ENCODE measurements around the gene IRF7.
A peak's percentile ranks its signal among the peaks of the same experiment; 100 is the strongest.

The IRF7 gene

DNA sequence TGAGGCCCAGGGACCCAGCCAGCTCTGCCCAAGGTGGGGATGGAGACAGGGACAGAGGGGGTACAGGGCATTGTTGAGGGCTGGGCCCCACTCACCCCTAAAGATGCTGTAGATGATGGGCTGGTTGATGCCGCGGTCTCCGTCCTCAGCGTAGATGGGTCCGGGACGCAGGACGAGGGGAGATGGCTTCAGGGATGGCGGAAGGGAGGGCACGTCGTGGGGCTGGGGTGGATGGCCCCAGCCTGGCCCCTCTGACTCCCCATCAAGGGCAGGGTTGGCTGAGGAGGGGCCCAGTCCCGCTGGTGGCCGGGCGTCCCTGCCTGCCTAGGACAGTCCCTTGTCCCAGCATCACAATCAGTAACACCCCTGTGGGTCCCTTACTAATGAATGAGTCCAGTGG is 4.5 kb upstream of the IRF7 start:
- no peak for DNase-seq

- DNase-seq = no peak
These were observed 3.9 kb upstream of the IRF7 start for GRCh38 chr11:619628-620050.

DNA sequence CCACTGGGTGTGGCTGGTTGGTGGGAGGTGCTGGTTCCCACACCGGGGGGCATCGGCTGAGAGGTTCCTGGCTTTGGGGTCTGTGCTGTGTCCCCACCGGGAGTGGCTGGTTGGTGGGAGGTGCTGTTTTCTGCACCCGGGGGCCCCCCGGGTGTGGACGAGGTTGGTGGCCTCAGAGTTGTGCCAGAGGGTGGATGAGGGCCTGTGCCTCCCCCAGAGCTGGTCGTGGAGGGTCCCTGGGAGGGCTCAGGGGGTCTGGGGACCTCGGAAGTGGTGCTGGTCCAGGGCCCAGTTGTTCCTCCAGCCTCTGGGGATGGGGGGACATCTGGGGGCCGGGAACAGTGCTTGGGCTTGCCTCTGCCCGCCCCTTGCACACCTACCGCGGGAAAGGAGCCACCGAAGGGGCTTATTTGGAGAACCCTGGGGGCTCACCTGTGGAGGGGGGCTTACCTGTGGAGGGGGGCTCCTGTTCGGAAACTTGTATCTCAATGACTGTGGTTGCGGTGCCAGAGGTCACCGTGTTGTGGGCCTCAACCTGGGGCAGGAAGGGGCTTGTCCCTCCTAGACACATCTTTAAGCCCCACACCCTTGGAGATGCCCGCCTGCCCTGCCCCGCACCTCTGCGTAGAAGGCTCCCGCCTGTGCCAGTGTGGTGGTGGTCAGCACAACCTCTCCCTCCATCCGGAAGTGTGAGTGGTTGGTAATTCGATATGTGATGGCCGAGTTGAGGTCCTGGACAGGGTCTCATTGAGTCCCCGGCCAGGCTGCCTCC is 3.3 kb upstream of the IRF7 start:
- DNase-seq = no peak

DNA sequence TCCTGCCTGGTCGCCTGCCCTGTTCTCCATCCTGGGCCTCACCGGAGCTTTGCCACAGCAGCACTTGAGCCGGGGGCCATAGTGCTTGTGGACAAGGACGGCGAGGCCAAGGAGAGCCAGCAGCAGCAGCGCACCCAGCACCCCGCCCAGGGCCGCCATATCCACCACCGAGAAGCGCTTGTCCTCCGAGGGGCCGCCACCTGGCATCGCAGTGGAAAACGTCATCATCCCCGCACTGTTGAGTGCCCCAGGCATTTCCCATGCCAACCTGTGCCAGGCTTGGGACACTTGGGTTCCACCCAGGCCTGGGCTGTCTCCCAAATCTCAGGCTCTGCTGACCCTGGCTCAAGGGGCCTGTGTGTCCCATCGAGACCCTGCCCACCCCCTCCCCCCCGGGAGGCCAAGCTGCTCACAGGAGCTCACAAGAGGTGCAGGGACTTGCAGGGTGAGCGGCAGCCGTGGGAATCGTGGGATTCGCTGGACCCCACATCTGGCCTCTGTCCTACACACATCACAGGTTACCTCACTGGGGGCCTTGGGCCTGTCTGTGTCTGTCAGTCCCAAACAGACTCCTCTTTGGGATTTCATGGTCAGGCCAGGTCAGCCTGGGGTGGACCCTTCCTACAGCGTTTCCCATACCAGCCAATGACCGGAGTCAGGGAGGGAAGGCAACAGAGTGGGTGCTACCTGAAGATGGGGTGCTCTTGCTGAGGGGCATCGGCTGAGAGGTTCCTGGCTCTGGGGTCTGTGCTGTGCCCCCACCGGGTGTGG is 2.3 kb upstream of the IRF7 start:
- no peak for DNase-seq

GRCh38 chr11:617199-617911 is 1.6 kb upstream of the IRF7 start:
- no peak for DNase-seq

- no peak for DNase-seq
These were observed 809 bp upstream of the IRF7 start for GRCh38 chr11:616320-617198.

DNA sequence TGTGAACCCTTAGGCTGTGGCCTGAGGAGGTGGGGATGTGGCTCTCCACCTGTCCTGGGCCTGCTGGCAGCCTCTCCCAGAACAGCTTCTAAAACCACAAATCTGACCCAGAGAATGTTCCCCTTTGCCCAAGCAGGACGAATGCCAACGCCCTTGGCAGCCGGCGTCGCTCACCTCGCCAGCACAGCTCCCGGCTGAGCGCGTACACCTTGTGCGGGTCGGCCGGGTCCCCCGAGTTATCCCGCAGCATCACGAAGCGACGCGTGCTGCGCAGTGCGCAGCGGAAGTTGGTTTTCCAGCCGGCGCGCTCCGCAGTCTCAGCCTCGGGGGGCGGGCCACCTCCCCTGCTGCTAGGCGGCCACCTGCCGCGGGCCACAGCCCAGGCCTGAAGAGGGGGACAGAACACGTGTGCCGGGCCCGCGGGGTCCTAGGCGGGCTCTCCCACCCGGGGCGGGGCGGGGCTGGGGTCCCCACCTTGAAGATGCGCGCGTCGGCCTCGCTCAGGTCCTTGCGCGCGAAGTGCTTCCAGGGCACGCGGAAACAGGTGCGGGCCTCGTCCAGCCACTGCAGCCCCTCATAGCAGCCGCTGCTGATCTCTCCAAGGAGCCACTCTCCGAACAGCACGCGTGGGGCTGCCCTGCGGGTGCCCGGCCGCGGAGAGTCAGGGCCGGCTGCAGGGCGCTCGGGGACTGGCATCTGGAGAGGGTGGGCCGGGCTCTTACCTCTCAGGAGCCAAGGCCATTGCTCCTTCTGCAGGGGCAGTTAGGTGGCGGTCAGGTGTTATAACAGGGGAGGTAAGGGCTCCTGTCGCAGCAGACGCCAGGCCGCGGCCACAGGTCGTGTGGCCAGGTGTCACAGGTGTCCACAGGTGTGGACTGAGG is 887 bp downstream of the IRF7 start:
- no peak for DNase-seq

- DNase-seq = no peak
These were observed 1.6 kb downstream of the IRF7 start for GRCh38 chr11:614021-614622.

DNA sequence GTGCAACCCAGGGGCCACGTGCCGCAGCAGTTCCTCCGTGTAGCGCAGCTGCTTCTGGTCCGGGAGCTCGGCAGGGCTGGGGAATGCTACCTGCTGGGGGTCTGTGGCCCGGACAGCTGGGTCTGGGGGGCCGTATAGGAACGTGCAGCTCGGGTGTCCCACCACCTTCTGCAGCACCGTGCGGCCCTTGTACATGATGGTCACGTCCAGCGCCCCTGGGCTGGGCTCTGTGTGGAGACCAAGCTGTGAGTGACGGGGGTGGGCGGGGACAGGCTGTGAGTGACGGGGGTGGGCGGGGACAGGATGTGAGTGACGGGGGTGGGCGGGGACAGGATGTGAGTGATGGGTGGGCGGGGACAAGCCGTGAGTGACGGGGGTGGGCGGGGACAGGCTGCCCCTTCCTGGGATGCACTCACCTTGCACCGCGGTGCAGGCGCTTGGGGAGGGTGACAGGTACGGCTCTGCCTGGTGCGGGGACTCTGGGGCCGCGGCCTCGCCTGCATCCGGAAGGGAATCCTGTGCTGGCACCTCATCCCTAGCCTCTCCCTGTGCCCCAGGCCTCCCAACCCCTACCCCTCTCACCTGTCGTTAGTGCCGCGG is 2.3 kb downstream of the IRF7 start:
- DNase-seq = peak; percentile 82 to 87

DNA sequence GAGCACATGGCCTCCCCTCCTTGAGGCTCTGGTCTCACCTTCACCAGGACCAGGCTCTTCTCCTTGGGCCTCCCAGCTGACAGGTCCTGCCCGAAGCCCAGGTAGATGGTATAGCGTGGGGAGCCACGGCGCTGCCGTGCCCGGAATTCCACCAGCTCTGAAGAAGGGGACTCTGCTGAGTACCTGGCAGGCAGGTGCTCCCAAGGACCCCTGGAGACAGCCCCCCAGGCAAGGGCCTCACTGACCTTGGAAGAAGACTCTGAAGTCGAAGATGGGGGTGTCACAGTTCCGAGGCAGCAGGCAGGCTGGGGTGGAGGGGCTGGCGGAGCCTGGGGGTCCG is 2.8 kb downstream of the IRF7 start:
- no peak for DNase-seq

DNA sequence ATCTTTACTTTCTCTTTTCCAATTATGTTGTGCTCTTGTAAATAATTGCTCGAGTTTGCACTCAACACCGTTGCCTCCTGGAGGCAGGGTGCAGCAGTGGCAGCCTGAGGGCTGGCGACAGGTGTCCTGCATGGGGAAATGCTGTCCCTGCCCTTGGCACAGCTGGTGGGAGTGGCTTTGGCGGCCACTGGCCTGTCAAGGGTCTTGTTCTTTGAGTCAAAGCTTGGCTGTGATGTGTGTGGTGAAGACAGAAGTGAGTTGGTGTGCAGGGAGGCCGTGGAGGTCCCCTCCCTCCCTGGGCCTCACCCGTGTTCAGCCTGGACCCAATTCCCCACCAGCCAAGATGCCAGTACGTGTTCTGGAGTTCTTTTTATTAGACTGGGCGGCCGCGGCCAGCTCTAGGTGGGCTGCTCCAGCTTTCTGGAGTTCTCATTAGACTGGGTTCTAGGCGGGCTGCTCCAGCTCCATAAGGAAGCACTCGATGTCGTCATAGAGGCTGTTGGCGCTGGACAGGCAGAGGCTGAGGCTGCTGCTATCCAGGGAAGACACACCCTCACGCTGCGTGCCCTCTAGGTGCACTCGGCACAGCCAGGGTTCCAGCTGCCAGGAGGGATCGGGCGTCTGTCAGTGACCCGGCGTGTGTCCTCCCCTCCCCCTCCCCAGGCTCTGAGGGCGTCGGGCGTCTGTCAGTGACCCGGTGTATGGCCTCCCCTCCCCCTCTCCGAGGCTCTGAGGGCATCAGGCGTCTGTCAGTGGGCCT is 3.4 kb downstream of the IRF7 start:
- DNase-seq = peak in 1 of 2 donors; percentile 30

DNA sequence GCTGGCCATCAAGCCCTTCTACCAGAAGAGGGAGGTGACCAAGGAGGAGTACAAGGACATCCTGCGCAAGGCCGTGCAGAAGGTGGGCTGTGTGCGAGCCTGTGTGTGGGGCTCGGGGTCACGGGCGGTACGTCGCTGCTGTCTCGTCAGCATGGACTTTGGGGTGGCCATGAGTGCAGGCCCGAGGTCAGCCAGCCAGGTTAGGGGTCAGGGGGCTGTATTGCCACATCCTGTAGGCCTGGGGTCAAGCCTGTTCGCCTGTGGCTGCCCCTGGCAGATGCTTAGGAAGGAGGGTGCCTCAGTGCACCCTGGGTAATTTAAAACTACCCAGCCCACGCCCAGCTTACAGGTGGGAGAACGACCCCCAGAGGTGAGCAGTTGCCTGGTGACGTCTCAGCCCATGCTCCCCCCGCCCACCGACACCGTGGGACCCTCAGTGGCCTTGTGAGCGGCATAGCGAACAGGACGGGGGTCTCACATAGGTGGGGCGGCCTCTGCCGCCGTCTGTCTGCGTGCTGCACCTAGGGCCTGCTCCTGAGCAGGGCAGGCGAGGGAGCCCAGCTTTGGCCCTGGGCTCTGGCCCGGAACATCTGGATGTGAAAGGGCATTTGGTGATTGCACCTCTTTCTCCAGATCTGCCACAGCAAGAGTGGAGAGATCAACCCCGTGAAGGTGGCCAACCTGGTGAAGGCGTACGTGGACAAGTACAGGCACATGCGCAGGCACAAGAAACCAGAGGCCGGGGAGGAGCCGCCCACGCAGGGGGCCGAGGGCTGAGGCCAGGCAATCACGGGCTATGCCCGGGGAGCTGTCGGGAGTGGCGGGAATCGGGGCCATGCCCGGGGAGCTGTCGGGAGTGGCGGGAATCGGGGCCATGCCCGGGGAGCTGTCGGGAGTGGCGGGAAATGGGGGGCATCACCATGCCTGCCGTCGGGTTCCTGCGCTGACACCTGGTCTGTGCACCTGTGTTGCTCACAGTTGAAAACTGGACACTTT is 4.5 kb downstream of the IRF7 start:
- DNase-seq = no peak

- DNase-seq = no peak
These were observed 5.5 kb downstream of the IRF7 start for GRCh38 chr11:610146-610801.

- no peak for DNase-seq
These were observed 6.4 kb downstream of the IRF7 start for GRCh38 chr11:609341-609811.

GRCh38 chr11:608791-609251 is 6.9 kb downstream of the IRF7 start:
- no peak for DNase-seq

DNA sequence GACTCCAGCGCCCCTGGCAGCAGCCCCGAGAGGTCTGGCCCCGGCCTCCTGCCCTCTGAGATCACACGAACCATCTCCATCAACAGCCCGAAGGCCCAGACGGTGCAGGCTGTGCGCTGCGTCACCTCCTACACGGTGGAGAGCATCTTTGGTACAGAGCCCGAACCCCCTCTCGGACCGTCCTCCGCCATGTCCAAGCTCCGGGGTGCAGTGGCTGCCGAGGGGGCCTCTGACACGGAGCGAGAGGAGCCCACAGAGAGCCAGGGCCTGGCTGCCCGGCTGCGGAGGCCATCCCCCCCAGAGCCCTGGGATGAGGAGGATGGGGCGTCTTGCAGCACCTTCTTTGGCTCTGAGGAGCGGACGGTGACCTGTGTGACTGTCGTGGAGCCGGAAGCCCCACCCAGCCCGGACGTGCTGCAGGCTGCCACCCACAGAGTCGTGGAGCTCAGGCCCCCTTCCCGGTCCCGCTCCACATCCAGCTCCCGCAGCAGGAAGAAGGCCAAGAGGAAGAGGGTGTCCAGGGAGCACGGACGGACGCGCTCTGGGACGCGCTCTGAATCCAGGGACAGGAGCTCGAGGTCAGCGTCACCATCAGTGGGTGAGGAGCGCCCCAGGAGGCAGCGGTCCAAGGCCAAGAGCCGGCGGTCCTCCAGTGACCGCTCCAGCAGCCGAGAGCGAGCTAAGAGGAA is 7.6 kb downstream of the IRF7 start:
- DNase-seq = no peak

DNA sequence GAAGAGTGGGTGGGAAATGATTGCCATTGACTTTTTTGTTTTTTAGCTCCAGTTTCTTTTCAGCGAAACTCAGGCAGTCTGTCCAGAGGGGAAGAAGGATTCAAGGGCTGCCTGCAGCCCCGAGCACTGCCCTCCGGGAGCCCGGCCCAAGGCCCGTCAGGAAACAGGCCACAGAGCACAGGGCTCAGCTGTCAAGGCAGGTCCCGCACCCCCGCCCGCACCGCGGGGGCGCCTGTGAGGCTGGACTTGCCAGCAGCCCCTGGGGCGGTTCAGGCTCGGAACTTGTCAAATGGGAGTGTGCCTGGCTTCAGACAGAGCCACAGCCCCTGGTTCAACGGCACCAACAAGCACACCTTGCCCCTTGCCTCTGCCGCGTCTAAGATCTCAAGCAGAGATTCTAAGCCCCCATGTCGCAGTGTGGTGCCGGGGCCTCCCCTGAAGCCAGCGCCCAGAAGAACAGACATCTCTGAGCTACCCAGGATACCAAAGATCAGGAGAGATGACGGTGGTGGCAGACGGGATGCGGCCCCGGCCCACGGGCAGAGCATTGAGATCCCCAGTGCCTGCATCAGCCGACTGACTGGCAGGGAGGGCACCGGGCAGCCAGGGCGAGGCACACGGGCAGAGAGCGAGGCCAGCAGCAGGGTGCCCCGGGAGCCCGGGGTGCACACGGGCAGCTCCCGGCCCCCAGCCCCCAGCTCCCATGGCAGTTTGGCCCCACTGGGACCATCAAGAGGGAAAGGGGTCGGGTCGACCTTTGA is 8.6 kb downstream of the IRF7 start:
- DNase-seq = no peak

All from CD4-positive, alpha-beta T cell treated with Interleukin-4 for 1 hour (primary cell).